WTC11 (cell line): ENCODE measurements around the gene HIC1. TPM values are rescaled to one million over a fixed set of nuclear protein-coding genes. Genes with fewer than 3 reads are reported as not detected.

Source experiments
- ATAC-seq: fragments of 200-7000 bp; cut with Tn5 transposase; 2 replicates; pipeline ENCODE4 v1.10.0; 2021; ENCODE audit warnings: mild to moderate bottlenecking, moderate library complexity
- CTCF ChIA-PET: fragments of 300-600 bp; sonication (Branson Sonifier 250); formaldehyde crosslinking; loops from one replicate; lab custom pipeline; 2021; ENCODE audit warnings: antibody characterized with exemption; lab: Charles Lee
- POLR2A ChIA-PET: fragments of 350-600 bp; sonication (Branson Sonifier 250); formaldehyde crosslinking; loops from one replicate; lab custom pipeline; 2021; ENCODE audit warnings: antibody characterized with exemption; lab: Charles Lee
- DNase-seq: peaks from one replicate; pipeline ENCODE4 v3.0.0; 2021; ENCODE audit warnings: low spot score
- H3K27ac Mint-ChIP-seq: 2 replicates; pipeline ENCODE4 v1.8.0; 2021; ENCODE audit warnings: mixed read lengths
- H3K27me3 Mint-ChIP-seq: 2 replicates; pipeline ENCODE4 v1.8.0; 2021; ENCODE audit warnings: low read depth, mild to moderate bottlenecking, moderate library complexity, mixed read lengths
- H3K36me3 Mint-ChIP-seq: 2 replicates; pipeline ENCODE4 v1.8.0; 2021; ENCODE audit warnings: mixed read lengths
- H3K4me1 Mint-ChIP-seq: 2 replicates; pipeline ENCODE4 v1.8.0; 2022; ENCODE audit warnings: mixed read lengths
- H3K4me3 Mint-ChIP-seq: 2 replicates; pipeline ENCODE4 v1.8.0; 2021; ENCODE audit warnings: mild to moderate bottlenecking, moderate library complexity, mixed read lengths
- H3K9me3 Mint-ChIP-seq: 2 replicates; pipeline ENCODE4 v1.8.0; 2021; ENCODE audit warnings: mixed read lengths
- ARID4B ChIP-seq: sonication (generic); formaldehyde crosslinking; IDR thresholded peaks from 2 replicates; pipeline ENCODE4 v1.8.0; 2023; ENCODE audit warnings: missing genetic modification reagents, mild to moderate bottlenecking, borderline replicate concordance
- CREB1 ChIP-seq: sonication (generic); formaldehyde crosslinking; IDR thresholded peaks from 2 replicates; pipeline ENCODE4 v1.8.0; 2023; ENCODE audit warnings: mild to moderate bottlenecking, missing genetic modification reagents
- EMX1 ChIP-seq: fragments of 250-450 bp; sonication (Bioruptor Pico); IDR thresholded peaks from 2 replicates; pipeline ENCODE4 v1.8.0; 2021; ENCODE audit warnings: mild to moderate bottlenecking
- FOXJ3 ChIP-seq: sonication (generic); formaldehyde crosslinking; IDR thresholded peaks from 2 replicates; pipeline ENCODE4 v1.9.0; 2021; ENCODE audit warnings: missing genetic modification reagents, mild to moderate bottlenecking, borderline replicate concordance
- GRHL2 ChIP-seq: fragments of 250-450 bp; sonication (Bioruptor Pico); IDR thresholded peaks from 2 replicates; pipeline ENCODE4 v1.8.0; 2022; ENCODE audit warnings: mild to moderate bottlenecking, moderate library complexity; ENCODE audit not compliant: insufficient replicate concordance, severe bottlenecking
- GTF2I ChIP-seq: fragments of 250-450 bp; sonication (Bioruptor Pico); conservative IDR thresholded peaks from 2 replicates; pipeline ENCODE4 v1.4.0; 2021; ENCODE audit warnings: mild to moderate bottlenecking
- PRDM15 ChIP-seq: sonication (generic); formaldehyde crosslinking; IDR thresholded peaks from 2 replicates; pipeline ENCODE4 v1.8.0; 2022; ENCODE audit warnings: missing genetic modification reagents
- RELA ChIP-seq: sonication (generic); formaldehyde crosslinking; IDR thresholded peaks from 2 replicates; pipeline ENCODE4 v1.8.1; 2022; ENCODE audit warnings: missing genetic modification reagents, mild to moderate bottlenecking, borderline replicate concordance
- SMAD4 ChIP-seq: sonication (generic); formaldehyde crosslinking; IDR thresholded peaks from 2 replicates; pipeline ENCODE4 v1.8.0; 2022; ENCODE audit warnings: mild to moderate bottlenecking, missing genetic modification reagents
- SP1 ChIP-seq: sonication (generic); formaldehyde crosslinking; conservative IDR thresholded peaks from 2 replicates; pipeline ENCODE4 v1.8.1; 2022; ENCODE audit warnings: missing genetic modification reagents
- TEAD4 ChIP-seq: sonication (generic); formaldehyde crosslinking; IDR thresholded peaks from 2 replicates; pipeline ENCODE4 v1.8.0; 2022; ENCODE audit warnings: mild to moderate bottlenecking, missing genetic modification reagents
- ZNF416 ChIP-seq: fragments of 250-450 bp; sonication (Bioruptor Pico); IDR thresholded peaks from 2 replicates; pipeline ENCODE4 v1.9.0; 2021; ENCODE audit warnings: mild to moderate bottlenecking, inconsistent platforms
- ZNF512 ChIP-seq: sonication (generic); formaldehyde crosslinking; IDR thresholded peaks from 2 replicates; pipeline ENCODE4 v1.8.1; 2022; ENCODE audit warnings: missing genetic modification reagents, borderline replicate concordance
- total RNA-seq: library from RNA; stranded (reverse); gene quantifications from 3 replicates; pipeline ENCODE4 v1.2.3, GENCODE V29; 2021
- TF ChIP-seq, protein P1 (sequence below): sonication (generic); formaldehyde crosslinking; conservative IDR thresholded peaks from 2 replicates; pipeline ENCODE4 v1.8.1; 2022; ENCODE audit warnings: mild to moderate bottlenecking, missing genetic modification reagents
- TF ChIP-seq, protein P2 (sequence below): fragments of 250-450 bp; sonication (Bioruptor Pico); IDR thresholded peaks from 2 replicates; pipeline ENCODE4 v1.9.0; 2021; ENCODE audit warnings: mild to moderate bottlenecking

HIC1 gene
- total RNA-seq, 1 experiment from 2014 or later = 0.37 TPM

- TF ChIP-seq ARID4B (no peak), EMX1 (CRISPR knock-in tag) (no peak), PRDM15 (CRISPR knock-in tag) (no peak), ZNF416 (CRISPR knock-in tag) (no peak), CREB1 (no peak), TEAD4 (CRISPR knock-in tag) (no peak)
- TF ChIP-seq, protein P1, sequence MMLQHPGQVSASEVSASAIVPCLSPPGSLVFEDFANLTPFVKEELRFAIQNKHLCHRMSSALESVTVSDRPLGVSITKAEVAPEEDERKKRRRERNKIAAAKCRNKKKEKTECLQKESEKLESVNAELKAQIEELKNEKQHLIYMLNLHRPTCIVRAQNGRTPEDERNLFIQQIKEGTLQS (CRISPR knock-in tag) = no peak
- TF ChIP-seq, protein P2, sequence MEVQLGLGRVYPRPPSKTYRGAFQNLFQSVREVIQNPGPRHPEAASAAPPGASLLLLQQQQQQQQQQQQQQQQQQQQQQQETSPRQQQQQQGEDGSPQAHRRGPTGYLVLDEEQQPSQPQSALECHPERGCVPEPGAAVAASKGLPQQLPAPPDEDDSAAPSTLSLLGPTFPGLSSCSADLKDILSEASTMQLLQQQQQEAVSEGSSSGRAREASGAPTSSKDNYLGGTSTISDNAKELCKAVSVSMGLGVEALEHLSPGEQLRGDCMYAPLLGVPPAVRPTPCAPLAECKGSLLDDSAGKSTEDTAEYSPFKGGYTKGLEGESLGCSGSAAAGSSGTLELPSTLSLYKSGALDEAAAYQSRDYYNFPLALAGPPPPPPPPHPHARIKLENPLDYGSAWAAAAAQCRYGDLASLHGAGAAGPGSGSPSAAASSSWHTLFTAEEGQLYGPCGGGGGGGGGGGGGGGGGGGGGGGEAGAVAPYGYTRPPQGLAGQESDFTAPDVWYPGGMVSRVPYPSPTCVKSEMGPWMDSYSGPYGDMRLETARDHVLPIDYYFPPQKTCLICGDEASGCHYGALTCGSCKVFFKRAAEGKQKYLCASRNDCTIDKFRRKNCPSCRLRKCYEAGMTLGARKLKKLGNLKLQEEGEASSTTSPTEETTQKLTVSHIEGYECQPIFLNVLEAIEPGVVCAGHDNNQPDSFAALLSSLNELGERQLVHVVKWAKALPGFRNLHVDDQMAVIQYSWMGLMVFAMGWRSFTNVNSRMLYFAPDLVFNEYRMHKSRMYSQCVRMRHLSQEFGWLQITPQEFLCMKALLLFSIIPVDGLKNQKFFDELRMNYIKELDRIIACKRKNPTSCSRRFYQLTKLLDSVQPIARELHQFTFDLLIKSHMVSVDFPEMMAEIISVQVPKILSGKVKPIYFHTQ (CRISPR knock-in tag) = no peak
- TF ChIP-seq, all 79 proteins: peak for 0
These were observed 5.4 kb downstream of the HIC1 start (continued) for GRCh38 chr17:2060385-2060658.

- ATAC-seq (no peak), DNase-seq (no peak)
- ChIA-PET POLR2A (no interaction called here), CTCF (interaction anchor here (0.6 to 1.2 kb wide), 2 partner anchors 10 to 171 kb away, joined by 3 to 4 read pairs; no protein-coding TSS in a partner anchor)
- H3K4me3 Mint-ChIP-seq = no peak overlapping the region
- peaks cover 47% of the 10 kb centered on the region for H3K27me3 Mint-ChIP-seq
- peaks cover 3% of the 10 kb centered on the region for H3K36me3 Mint-ChIP-seq
- peaks cover 36% of the 10 kb centered on the region for H3K4me1 Mint-ChIP-seq
- H3K9me3 Mint-ChIP-seq = no peaks in the 10 kb centered on the region
- H3K27ac Mint-ChIP-seq = no peak overlapping the region
- no peak for TF ChIP-seq GTF2I (CRISPR knock-in tag)
- TF ChIP-seq ZNF416 (CRISPR knock-in tag) = no peak
- TF ChIP-seq, protein P1 (CRISPR knock-in tag) = no peak
- TF ChIP-seq SMAD4 = no peak
- no peak for TF ChIP-seq FOXJ3 (CRISPR knock-in tag)
- TF ChIP-seq RELA = no peak
- no peak for TF ChIP-seq ZNF512 (CRISPR knock-in tag)
- no peak for TF ChIP-seq GRHL2
- TF ChIP-seq PRDM15 (CRISPR knock-in tag) = no peak
- TF ChIP-seq SP1 = no peak
These were observed 6.0 kb downstream of the HIC1 start for GRCh38 chr17:2060681-2061440.
